Adrenal gland (tissue), 5 donors: ENCODE data around the gene TTYH2.

Experiments
- CTCF ChIP-seq, 6 experiments: fragments of 450-650 bp in 4 of 6; fragments of 200-600 bp in 2 of 6; sonication (generic) in 1 of 6; IDR thresholded peaks; 1 replicate in 5 of 6; 2 replicates in 1 of 6; pipeline versions ENCODE4 v1.5.1 to v1.8.0; 2016 to 2021; ENCODE audit warnings: antibody characterized with exemption in 6 of 6, mild to moderate bottlenecking in 2 of 6, moderate library complexity in 1 of 6
- POLR2A ChIP-seq, 2 donors: fragments of 450-650 bp; IDR thresholded peaks; one replicate each; pipeline ENCODE4 v1.6.1; 2017; ENCODE audit warnings: antibody characterized with exemption in 2 of 2, mild to moderate bottlenecking in 2 of 2, moderate library complexity in 1 of 2
- donor health status: DM: no; HTN: no; CAD: no.

DNA sequence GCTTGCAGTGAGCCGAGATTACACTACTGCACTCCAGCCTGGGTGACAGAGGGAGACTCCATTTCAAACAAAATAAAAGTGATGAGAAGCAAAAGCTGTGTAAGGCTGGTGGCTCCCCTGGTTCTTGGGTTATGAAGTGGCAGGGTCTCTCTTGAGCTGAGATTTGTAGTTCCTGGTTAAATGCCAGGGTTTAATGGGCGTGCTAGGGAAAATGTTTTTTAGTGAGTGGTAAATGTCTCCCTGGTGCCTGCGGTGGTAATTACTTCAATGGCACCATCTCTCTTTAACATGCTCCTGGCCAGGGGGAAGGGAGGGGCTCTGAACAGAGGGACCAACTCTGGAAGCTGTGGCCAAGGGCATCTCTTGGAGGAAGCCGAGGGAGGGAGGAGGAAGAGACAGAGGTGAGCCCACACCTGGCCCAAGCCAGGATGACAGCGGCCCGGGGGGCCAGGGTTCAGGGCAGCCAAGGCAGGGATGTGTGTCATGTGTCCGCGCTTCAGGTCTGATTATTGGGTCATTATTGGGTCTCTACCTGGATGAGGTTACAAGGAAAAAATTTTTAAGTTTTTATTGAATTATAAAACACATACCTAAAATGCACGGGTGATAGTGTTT is 27.7 kb upstream of the TTYH2 start:
- TF ChIP-seq POLR2A (IDR thresholded peaks at IDR 0.05) (no peak), CTCF (IDR thresholded peaks at IDR 0.05) (no peak)
